ENCODE data around the gene COL24A1.

DNA sequence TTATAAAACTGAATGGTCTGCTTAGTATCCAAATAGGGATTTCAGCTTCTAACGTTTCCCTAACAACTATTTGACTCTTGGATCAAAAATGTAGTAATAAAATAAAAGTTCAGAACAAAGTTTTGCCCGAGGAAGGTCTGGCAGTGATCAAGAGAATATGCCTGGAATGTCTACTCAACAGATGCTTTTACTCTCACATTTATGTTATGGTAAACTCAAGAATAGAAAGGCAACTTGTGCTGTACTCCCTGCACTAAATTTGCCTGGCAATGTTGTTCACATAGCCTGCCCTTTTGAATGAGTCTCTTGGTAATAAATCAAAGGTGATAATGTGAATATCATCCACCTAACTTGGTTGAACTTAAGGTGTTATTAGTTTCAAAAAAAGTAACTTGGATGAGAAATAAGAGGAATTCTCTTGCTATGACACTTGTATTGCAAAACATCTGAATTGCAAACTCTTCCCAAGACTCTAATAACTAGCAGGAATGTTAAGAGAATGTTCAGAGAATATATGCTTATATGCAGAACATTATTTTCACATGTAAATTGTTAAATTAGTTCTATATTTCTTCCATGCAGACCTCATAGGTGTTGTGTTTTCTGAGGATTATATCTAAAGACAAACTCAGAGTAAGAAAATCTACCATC lies 215.8 kb downstream of the COL24A1 start:
- TF ChIP-seq ATF1 (CRISPR knock-in tag; IDR thresholded peaks at IDR 0.05), result no peak
- no peak for TF ChIP-seq SRSF1 (optimal IDR thresholded peaks at IDR 0.05; ENCODE audit: low read depth, low read length)
